Keratinocyte (primary cell): ENCODE results near the gene SPPL2B. TPM values are rescaled to one million over a fixed set of nuclear protein-coding genes. Genes with fewer than 3 reads are reported as not detected.

Experiments used
- DNase-seq: peaks from one replicate; pipeline ENCODE4 v3.0.0-alpha.2; 2011; ENCODE audit warnings: low read depth, missing footprints, low spot score
- FAIRE-seq: peaks from 2 replicates; lab custom pipeline; 2011; peaks lifted over from hg19 to GRCh38; lab: Jason Lieb, UNC
- H2AFZ ChIP-seq: 2 replicates; pipeline ENCODE4 v1.6.0; 2012; ENCODE audit warnings: low read length, control low read depth, inconsistent platforms; ENCODE audit not compliant: control insufficient read depth
- H3K27ac ChIP-seq: 2 replicates; pipeline ENCODE4 v1.5.1; 2011; ENCODE audit warnings: low read length; ENCODE audit not compliant: control insufficient read depth, insufficient read depth
- H3K27me3 ChIP-seq: 3 replicates; pipeline ENCODE4 v1.6.0; 2011; ENCODE audit warnings: low read length; ENCODE audit not compliant: control insufficient read depth, insufficient read depth; ENCODE audit errors: extremely low read depth
- H3K36me3 ChIP-seq, 2 experiments: 2 replicates in 1 of 2; 3 replicates in 1 of 2; pipeline ENCODE4 v1.5.1; 2011; ENCODE audit warnings: low read length in 2 of 2, mild to moderate bottlenecking in 1 of 2; ENCODE audit not compliant: control insufficient read depth in 2 of 2, insufficient read depth in 2 of 2; ENCODE audit errors: extremely low read depth in 1 of 2
- H3K4me1 ChIP-seq: 3 replicates; pipeline ENCODE4 v1.5.1; 2011; ENCODE audit warnings: low read length; ENCODE audit not compliant: control insufficient read depth, insufficient read depth; ENCODE audit errors: extremely low read depth
- H3K4me2 ChIP-seq: 3 replicates; pipeline ENCODE4 v1.6.0; 2011; ENCODE audit warnings: low read depth, low read length; ENCODE audit not compliant: control insufficient read depth, insufficient read depth; ENCODE audit errors: extremely low read depth
- H3K4me3 ChIP-seq, 3 experiments: fragments of 200-600 bp in 1 of 3; sonication (generic) in 1 of 3; 2 replicates in 2 of 3; 3 replicates in 1 of 3; pipeline ENCODE4 v1.5.1; 2011 to 2016; ENCODE audit warnings: low read length in 3 of 3, mild to moderate bottlenecking in 3 of 3, control low read depth in 2 of 3, inconsistent platforms in 1 of 3, low read depth in 1 of 3, mixed read lengths in 1 of 3, mixed run types in 1 of 3, moderate library complexity in 1 of 3; ENCODE audit not compliant: control insufficient read depth in 2 of 3, insufficient read depth in 2 of 3; ENCODE audit errors: extremely low read depth in 1 of 3
- H3K79me2 ChIP-seq: 2 replicates; pipeline ENCODE4 v1.6.0; 2012; ENCODE audit warnings: low read length; ENCODE audit not compliant: control insufficient read depth, insufficient read depth
- H3K9ac ChIP-seq: 3 replicates; pipeline ENCODE4 v1.6.0; 2011; ENCODE audit warnings: low read length; ENCODE audit not compliant: control insufficient read depth, insufficient read depth; ENCODE audit errors: extremely low read depth
- H3K9me1 ChIP-seq: 3 replicates; pipeline ENCODE4 v1.6.0; 2011; ENCODE audit warnings: low read length; ENCODE audit not compliant: control insufficient read depth, insufficient read depth; ENCODE audit errors: extremely low read depth
- H3K9me3 ChIP-seq: 2 replicates; pipeline ENCODE4 v1.5.1; 2012; ENCODE audit warnings: low read depth, low read length; ENCODE audit not compliant: control insufficient read depth
- H4K20me1 ChIP-seq: 3 replicates; pipeline ENCODE4 v1.6.0; 2011; ENCODE audit warnings: low read length; ENCODE audit not compliant: control insufficient read depth, insufficient read depth; ENCODE audit errors: extremely low read depth
- CTCF ChIP-seq, 3 experiments: IDR thresholded peaks in 1 of 3; conservative IDR thresholded peaks in 1 of 3; optimal IDR thresholded peaks in 1 of 3; 2 replicates in 2 of 3; 3 replicates in 1 of 3; pipeline versions ENCODE3 to v1.5.1; 2011; ENCODE audit warnings: low read length in 3 of 3, mild to moderate bottlenecking in 3 of 3, moderate library complexity in 2 of 3, control low read depth in 1 of 3, inconsistent platforms in 1 of 3; ENCODE audit not compliant: insufficient read depth in 2 of 3; ENCODE audit errors: extremely low read depth in 1 of 3
- EZH2 ChIP-seq: IDR thresholded peaks from one replicate; pipeline ENCODE4 v1.6.1; 2012; ENCODE audit warnings: inconsistent platforms, mild to moderate bottlenecking, low read length, moderate library complexity
- dilution Hi-C: fragments of 300-500 bp; cut with MboI; formaldehyde crosslinking; loops from one replicate; pipeline ENCODE4 v1.7.0; 2020; ENCODE audit warnings: low sequenced_read_pairs; ENCODE audit not compliant: extremely low pct_ligation_motif_present
- polyA plus RNA-seq, 5 experiments: library from polyadenylated mRNA; depleted of rRNA in 3 of 5; stranded (reverse) in 3 of 5; stranded (forward) in 1 of 5; unstranded in 1 of 5; fragments of >200 nt; gene quantifications; 1 replicate in 1 of 5; 2 replicates in 3 of 5; 3 replicates in 1 of 5; pipeline versions ENCODE4 v1.2.1 to v1.2.3, GENCODE V29; 2011 to 2012; ENCODE audit warnings: missing spikeins in 2 of 5, low read depth in 1 of 5, low replicate concordance in 1 of 5

SPPL2B gene
- polyA plus RNA-seq, 1 donor (not counting 4 experiments of a cell fraction or from before 2014, with no cell fraction given), result 9.3 TPM

GRCh38 chr19:2350656-2351055, 22.2 kb downstream of the SPPL2B start:
- Histone ChIP-seq H3K79me2 (no peaks in the 10 kb centered on the region), H3K27ac (no peak overlapping the region), H3K4me2 (no peak overlapping the region), H3K4me1 (no peaks in the 10 kb centered on the region), H3K9ac (no peak overlapping the region), H3K36me3 (peaks cover 0 to 16% of the 10 kb centered on the region in 2 experiments), H3K4me3 (no peak overlapping the region), H3K9me1 (no peaks in the 10 kb centered on the region), H4K20me1 (no peaks in the 10 kb centered on the region), H2AFZ (no peak overlapping the region), H3K9me3 (no peaks in the 10 kb centered on the region), H3K27me3 (no peaks in the 10 kb centered on the region)
- FAIRE-seq, result no peak
- dilution Hi-C loops, result no loop called here
- no peak for DNase-seq
- TF ChIP-seq CTCF (optimal IDR thresholded peaks at IDR 0.05 in 1 of 3, IDR thresholded peaks at IDR 0.05 in 1 of 3, conservative IDR thresholded peaks at IDR 0.05 in 1 of 3; ENCODE audit: extremely low read depth in 1 of 3, insufficient read depth in 2 of 3, low read length in 3 of 3) (no peak), EZH2 (no peak)

GRCh38 chr19:2351591-2351990, 23.1 kb downstream of the SPPL2B start:
- no peak overlapping the region for H3K27ac ChIP-seq
- no peaks in the 10 kb centered on the region for H3K27me3 ChIP-seq
- no peaks in the 10 kb centered on the region for H3K4me1 ChIP-seq
- H3K4me3 ChIP-seq, result no peak overlapping the region
- no peaks in the 10 kb centered on the region for H3K79me2 ChIP-seq
- H3K36me3 ChIP-seq, result peaks cover 0 to 16% of the 10 kb centered on the region in 2 experiments
- TF ChIP-seq EZH2, result no peak
- no peak for TF ChIP-seq CTCF (optimal IDR thresholded peaks at IDR 0.05 in 1 of 3, IDR thresholded peaks at IDR 0.05 in 1 of 3, conservative IDR thresholded peaks at IDR 0.05 in 1 of 3; ENCODE audit: extremely low read depth in 1 of 3, insufficient read depth in 2 of 3, low read length in 3 of 3)
- no peak overlapping the region for H2AFZ ChIP-seq
- dilution Hi-C loops, result no loop called here
- no peaks in the 10 kb centered on the region for H3K9me1 ChIP-seq
- DNase-seq, result no peak
- no peak overlapping the region for H3K4me2 ChIP-seq
- FAIRE-seq, result no peak
- H3K9me3 ChIP-seq, result no peaks in the 10 kb centered on the region
- no peak overlapping the region for H3K9ac ChIP-seq
- no peaks in the 10 kb centered on the region for H4K20me1 ChIP-seq
